Astrocyte of the spinal cord (primary cell): ENCODE measurements around the gene GCKR.

Source experiments
- DNase-seq: peaks from one replicate; pipeline ENCODE4 v3.0.0; 2011; ENCODE audit warnings: low read depth, low spot score
- H3K4me3 ChIP-seq: 2 replicates; pipeline ENCODE4 v1.5.1; 2011; ENCODE audit warnings: low read depth, mild to moderate bottlenecking, low read length, moderate library complexity
- CTCF ChIP-seq: IDR thresholded peaks from 2 replicates; pipeline ENCODE4 v1.5.1; 2012; ENCODE audit warnings: low read depth, mild to moderate bottlenecking, low read length, inconsistent platforms
- in situ Hi-C: cut with HindIII; loops from 2 replicates; pipeline ENCODE4 v1.10.0; 2017; ENCODE audit warnings: low sequenced_read_pairs

GCKR gene

GRCh38 chr2:27561060-27561459 lies 64.4 kb downstream of the GCKR start:
- no peak overlapping the region for H3K4me3 ChIP-seq
- in situ Hi-C loops: no loop called here
- TF ChIP-seq CTCF: no peak
- DNase-seq: no peak

GRCh38 chr2:27566628-27567027 lies 70.0 kb downstream of the GCKR start:
- DNase-seq: peak; percentile 78
- no peak for TF ChIP-seq CTCF
- no peak overlapping the region for H3K4me3 ChIP-seq
- in situ Hi-C loops: no loop called here

- DNase-seq: peak; percentile 13
- no peak overlapping the region for H3K4me3 ChIP-seq
- in situ Hi-C loops: no loop called here
- TF ChIP-seq CTCF: no peak
Measured at GRCh38 chr2:27569398-27569797, 72.8 kb downstream of the GCKR start.

GRCh38 chr2:27571197-27571596 lies 74.6 kb downstream of the GCKR start:
- no peak overlapping the region for H3K4me3 ChIP-seq
- no peak for DNase-seq
- no peak for TF ChIP-seq CTCF
- in situ Hi-C loops: no loop called here

- in situ Hi-C loops: no loop called here
- H3K4me3 ChIP-seq: no peak overlapping the region
- TF ChIP-seq CTCF: no peak
- no peak for DNase-seq
Measured at GRCh38 chr2:27571681-27572080, 75.0 kb downstream of the GCKR start.

GRCh38 chr2:27572439-27572838 lies 75.8 kb downstream of the GCKR start:
- no peak for TF ChIP-seq CTCF
- H3K4me3 ChIP-seq: no peak overlapping the region
- in situ Hi-C loops: no loop called here
- no peak for DNase-seq

- TF ChIP-seq CTCF: no peak
- no peak for DNase-seq
- in situ Hi-C loops: no loop called here
- H3K4me3 ChIP-seq: no peak overlapping the region
Measured at GRCh38 chr2:27572998-27573429, 76.4 kb downstream of the GCKR start.
